Esophagus squamous epithelium (tissue), 5 donors: ENCODE results near the gene DUSP15. TPM values are rescaled to one million over a fixed set of nuclear protein-coding genes. Genes with fewer than 3 reads are reported as not detected.

ENCODE experiments used
- DNase-seq: peaks from one replicate; lab custom pipeline; 2025; lab: John Stamatoyannopoulos, UW
- H3K27ac ChIP-seq, 4 donors: fragments of 200-600 bp; sonication (generic); one replicate each; pipeline ENCODE4 v1.5.1; 2016 to 2019; ENCODE audit warnings: mild to moderate bottlenecking in 1 of 4
- H3K27me3 ChIP-seq, 4 donors: fragments of 200-600 bp; sonication (generic); 1 replicate in 3 of 4; 2 replicates in 1 of 4; pipeline versions ENCODE4 v1.5.1 to v1.6.0; 2017 to 2021; ENCODE audit warnings: antibody characterized with exemption in 1 of 4
- H3K36me3 ChIP-seq, 3 donors: fragments of 200-600 bp; sonication (generic); one replicate each; pipeline ENCODE4 v1.5.1; 2016 to 2019
- H3K4me1 ChIP-seq, 3 donors: fragments of 200-600 bp; sonication (generic); one replicate each; pipeline ENCODE4 v1.5.1; 2017 to 2019
- H3K4me3 ChIP-seq, 4 donors: fragments of 200-600 bp; sonication (generic); 1 replicate in 3 of 4; 2 replicates in 1 of 4; pipeline ENCODE4 v1.5.1; 2016 to 2019; ENCODE audit warnings: mild to moderate bottlenecking in 2 of 4, moderate library complexity in 1 of 4
- H3K9me3 ChIP-seq, 3 donors: fragments of 200-600 bp; sonication (generic); one replicate each; pipeline ENCODE4 v1.5.1; 2016 to 2019
- CTCF ChIP-seq, 6 experiments: fragments of 450-650 bp in 4 of 6; fragments of 200-600 bp in 2 of 6; sonication (generic) in 2 of 6; IDR thresholded peaks; one replicate each; pipeline ENCODE4 v1.5.1; 2016 to 2019; ENCODE audit warnings: antibody characterized with exemption in 6 of 6, mild to moderate bottlenecking in 4 of 6, moderate library complexity in 4 of 6
- POLR2A ChIP-seq, 4 donors: fragments of 450-650 bp; IDR thresholded peaks; one replicate each; pipeline ENCODE4 v1.6.1; 2017; ENCODE audit warnings: antibody characterized with exemption in 4 of 4, mild to moderate bottlenecking in 4 of 4, moderate library complexity in 3 of 4
- WGBS, 2 donors: methylation state at CpG; one replicate each; pipeline ENCODE4 v1.1.5; 2018; 5-methylcytosine and 5-hydroxymethylcytosine counted together
- intact Hi-C: fragments of 100-400 bp; cut with DNase I; formaldehyde crosslinking; loops from one replicate; pipeline ENCODE4 v1.15.0; 2022
- total RNA-seq, 4 donors: library from RNA; depleted of rRNA; stranded (reverse); fragments of >200 nt; gene quantifications; one replicate each; pipeline ENCODE4 v1.1.0, GENCODE V29; 2016
- donor health status: DM: yes; HTN: yes; CAD: no.

DUSP15 gene
- total RNA-seq, 4 donors from 2014 or later = 0.32 to 0.44 (median 0.38) TPM

- H3K36me3 ChIP-seq = no peaks in the 10 kb centered on the region
- H3K4me1 ChIP-seq = peaks cover 7 to 13% (median 9%) of the 10 kb centered on the region in 3 donors
- H3K9me3 ChIP-seq = no peaks in the 10 kb centered on the region
- no peak for DNase-seq
- no peaks in the 10 kb centered on the region for H3K27me3 ChIP-seq
- TF ChIP-seq CTCF (IDR thresholded peaks at IDR 0.05) (no peak), POLR2A (IDR thresholded peaks at IDR 0.05) (no peak)
- no peak overlapping the region for H3K27ac ChIP-seq
- H3K4me3 ChIP-seq = no peak overlapping the region
- WGBS, 2 donors = 48 to 71% methylated on average over 2 of the region's 2 CpGs
- intact Hi-C loops = loop anchor here (10.0 kb wide), 1 partner anchor 198 kb away; no protein-coding TSS in a partner anchor
Measured at GRCh38 chr20:31827059-31827458, 43.3 kb downstream of the DUSP15 start.

- Histone ChIP-seq H3K27ac (no peak overlapping the region), H3K9me3 (no peaks in the 10 kb centered on the region), H3K27me3 (peaks cover 0 to 3% (median 0%) of the 10 kb centered on the region in 4 donors), H3K4me1 (peaks cover 7 to 13% (median 9%) of the 10 kb centered on the region in 3 donors), H3K36me3 (no peaks in the 10 kb centered on the region), H3K4me3 (no peak overlapping the region)
- TF ChIP-seq CTCF (IDR thresholded peaks at IDR 0.05) (no peak), POLR2A (IDR thresholded peaks at IDR 0.05) (no peak)
- 71 to 89% methylated on average over 5 of the region's 5 CpGs for WGBS, 2 donors
- intact Hi-C loops = loop anchor here (10.0 kb wide), 1 partner anchor 199 kb away; no protein-coding TSS in a partner anchor
- DNase-seq = no peak
Measured at GRCh38 chr20:31826074-31826473, 44.3 kb downstream of the DUSP15 start.

- TF ChIP-seq POLR2A (IDR thresholded peaks at IDR 0.05) (no peak), CTCF (IDR thresholded peaks at IDR 0.05) (no peak)
- 73 to 85% methylated on average over 14 of the region's 14 CpGs for WGBS, 2 donors
- no peak overlapping the region for H3K4me3 ChIP-seq
Measured at GRCh38 chr20:31824554-31825313, 45.6 kb downstream of the DUSP15 start.

GRCh38 chr20:31824125-31824485 is 46.2 kb downstream of the DUSP15 start:
- TF ChIP-seq CTCF (IDR thresholded peaks at IDR 0.05) (no peak), POLR2A (IDR thresholded peaks at IDR 0.05) (no peak)
- no peak for DNase-seq
- Histone ChIP-seq H3K4me3 (no peak overlapping the region), H3K27me3 (peaks cover 0 to 7% (median 0%) of the 10 kb centered on the region in 4 donors), H3K36me3 (no peaks in the 10 kb centered on the region), H3K4me1 (peaks cover 7 to 13% (median 9%) of the 10 kb centered on the region in 3 donors), H3K9me3 (no peaks in the 10 kb centered on the region), H3K27ac (no peak overlapping the region)
- intact Hi-C loops = loop anchor here (10.0 kb wide), 1 partner anchor 201 kb away; no protein-coding TSS in a partner anchor
- no CpG with 5 or more reads among the region's 4 CpGs for WGBS, 2 donors

More at GRCh38 chr20:31824554-31825313, 45.6 kb downstream of the DUSP15 start:
- peaks cover 7 to 13% (median 9%) of the 10 kb centered on the region in 3 donors for H3K4me1 ChIP-seq
- intact Hi-C loops = loop anchor here (10.0 kb wide), 1 partner anchor 200 kb away; no protein-coding TSS in a partner anchor
- H3K27me3 ChIP-seq = peaks cover 0 to 7% (median 0%) of the 10 kb centered on the region in 4 donors
- no peak for DNase-seq
- H3K9me3 ChIP-seq = no peaks in the 10 kb centered on the region
- no peaks in the 10 kb centered on the region for H3K36me3 ChIP-seq
- H3K27ac ChIP-seq = no peak overlapping the region
